CD4-positive, alpha-beta T cell (primary cell): ENCODE data around the gene KLHL2. TPM values are rescaled to one million over a fixed set of nuclear protein-coding genes. Genes with fewer than 3 reads are reported as not detected.

Experiments used
- ATAC-seq: fragments of 200-7000 bp; cut with Tn5 transposase; one replicate; pipeline ENCODE4 v1.10.0; 2022; ENCODE audit warnings: mild to moderate bottlenecking; ENCODE audit not compliant: poor library complexity
- CTCF ChIA-PET: fragments of 350-600 bp; sonication (Branson Sonifier 250); formaldehyde crosslinking; loops from one replicate; lab custom pipeline; 2021; ENCODE audit warnings: antibody characterized with exemption, inconsistent platforms; lab: Charles Lee
- POLR2A ChIA-PET: fragments of 350-600 bp; sonication (Branson Sonifier 250); formaldehyde crosslinking; loops from one replicate; lab custom pipeline; 2021; ENCODE audit warnings: antibody characterized with exemption, inconsistent platforms; lab: Charles Lee
- DNase-seq, 14 experiments: peaks; one replicate each; pipeline ENCODE4 v3.0.0-alpha.2; 2013 to 2020; ENCODE audit warnings: mixed read lengths in 2 of 14
- H3K27ac ChIP-seq, 2 donors: one replicate each; pipeline versions ENCODE4 v1.5.1 to v1.7.0; 2013; ENCODE audit warnings: low read length in 2 of 2, low read depth in 1 of 2, mild to moderate bottlenecking in 1 of 2
- H3K27me3 ChIP-seq, 2 experiments: 1 replicate in 1 of 2; 2 replicates in 1 of 2; pipeline versions ENCODE4 v1.6.1 to v1.7.0; 2013; ENCODE audit warnings: low read length in 2 of 2, control low read depth in 1 of 2, mild to moderate bottlenecking in 1 of 2, moderate library complexity in 1 of 2; ENCODE audit not compliant: insufficient read depth in 2 of 2, control insufficient read depth in 1 of 2
- H3K36me3 ChIP-seq: one replicate; pipeline ENCODE4 v1.6.1; 2013; ENCODE audit warnings: low read length, control low read depth; ENCODE audit not compliant: insufficient read depth
- H3K4me1 ChIP-seq: one replicate; pipeline ENCODE4 v1.6.1; 2013; ENCODE audit warnings: low read length, control low read depth; ENCODE audit not compliant: insufficient read depth
- H3K4me3 ChIP-seq: one replicate; pipeline ENCODE4 v1.5.1; 2013; ENCODE audit warnings: mild to moderate bottlenecking, low read length, moderate library complexity
- H3K9me3 ChIP-seq, 2 experiments: 1 replicate in 1 of 2; 2 replicates in 1 of 2; pipeline versions ENCODE4 v1.6.1 to v1.7.0; 2013; ENCODE audit warnings: low read length in 2 of 2, mild to moderate bottlenecking in 2 of 2, control low read depth in 1 of 2, moderate library complexity in 1 of 2; ENCODE audit not compliant: control insufficient read depth in 1 of 2, insufficient read depth in 1 of 2
- H3K27ac Mint-ChIP-seq: one replicate; pipeline ENCODE4 v1.8.0; 2020; ENCODE audit warnings: mixed read lengths
- H3K27me3 Mint-ChIP-seq: one replicate; pipeline ENCODE4 v1.8.0; 2021; ENCODE audit warnings: mixed read lengths
- H3K36me3 Mint-ChIP-seq: one replicate; pipeline ENCODE4 v1.8.0; 2021; ENCODE audit warnings: low read depth, mixed read lengths
- H3K4me1 Mint-ChIP-seq: one replicate; pipeline ENCODE4 v1.8.0; 2021; ENCODE audit warnings: low read depth, mixed read lengths
- H3K4me3 Mint-ChIP-seq: one replicate; pipeline ENCODE4 v1.8.0; 2020; ENCODE audit warnings: mild to moderate bottlenecking, mixed read lengths
- H3K9me3 Mint-ChIP-seq: one replicate; pipeline ENCODE4 v1.8.0; 2020; ENCODE audit warnings: mixed read lengths
- CTCF ChIP-seq: fragments of 200-600 bp; IDR thresholded peaks from one replicate; pipeline ENCODE4 v1.8.0; 2022; ENCODE audit warnings: antibody characterized with exemption, mild to moderate bottlenecking
- intact Hi-C, 2 experiments: fragments of 100-400 bp; cut with DNase I in 1 of 2; cut with micrococcal nuclease in 1 of 2; formaldehyde crosslinking; loops; one replicate each; pipeline versions ENCODE4 v1.15.1 to v1.9.0; 2023 to 2025; cut with DNase I, micrococcal nuclease
- total RNA-seq, 174 experiments: library from RNA in 2 of 174; stranded (reverse) in 2 of 174; gene quantifications; one replicate each; pipeline ENCODE4 v1.2.3 and lab custom pipeline; 2021 to 2026

Gene KLHL2
- total RNA-seq, 2 experiments from 2014 or later = 19.9 to 20.0 TPM

- Mint-ChIP-seq H3K4me3 (no peak overlapping the region), H3K27me3 (no peaks in the 10 kb centered on the region), H3K36me3 (peaks cover 3% of the 10 kb centered on the region), H3K9me3 (no peaks in the 10 kb centered on the region), H3K27ac (no peak overlapping the region), H3K4me1 (peaks cover 46% of the 10 kb centered on the region)
- Histone ChIP-seq H3K4me3 (no peak overlapping the region), H3K9me3 (no peaks in the 10 kb centered on the region), H3K27me3 (no peaks in the 10 kb centered on the region), H3K36me3 (no peaks in the 10 kb centered on the region), H3K4me1 (no peaks in the 10 kb centered on the region), H3K27ac (no peak overlapping the region)
- DNase-seq = no peak
- POLR2A ChIA-PET = no interaction called here
- TF ChIP-seq CTCF = no peak
- CTCF ChIA-PET = interaction anchor here (0.7 kb wide), 1 partner anchor 95 kb away, joined by 3 read pairs; no protein-coding TSS in a partner anchor
- no peak for ATAC-seq
- intact Hi-C loops = no loop called here
Observed at GRCh38 chr4:165289423-165289785, 82.0 kb downstream of the KLHL2 start.

- Mint-ChIP-seq H3K27me3 (no peaks in the 10 kb centered on the region), H3K36me3 (peaks cover 29% of the 10 kb centered on the region), H3K4me1 (peaks cover 39% of the 10 kb centered on the region), H3K4me3 (no peak overlapping the region), H3K9me3 (no peaks in the 10 kb centered on the region), H3K27ac (no peak overlapping the region)
- CTCF ChIA-PET = no interaction called here
- POLR2A ChIA-PET = interaction anchor here (1.5 kb wide), 1 partner anchor 34 kb away, joined by 3 read pairs; the partner anchor contains the start of gene MSMO1
- Histone ChIP-seq H3K4me1 (no peaks in the 10 kb centered on the region), H3K27me3 (no peaks in the 10 kb centered on the region), H3K9me3 (no peaks in the 10 kb centered on the region), H3K36me3 (peaks cover 14% of the 10 kb centered on the region), H3K27ac (no peak overlapping the region), H3K4me3 (no peak overlapping the region)
- no peak for TF ChIP-seq CTCF
- DNase-seq = no peak
- no peak for ATAC-seq
- intact Hi-C loops = no loop called here
Observed at GRCh38 chr4:165293061-165293460, 85.7 kb downstream of the KLHL2 start.

- peaks cover 29% of the 10 kb centered on the region for H3K4me1 Mint-ChIP-seq
- no peaks in the 10 kb centered on the region for H3K9me3 Mint-ChIP-seq
- peaks cover 16% of the 10 kb centered on the region for H3K36me3 ChIP-seq
- no peaks in the 10 kb centered on the region for H3K9me3 ChIP-seq
- peak overlapping the region; percentile 71 for H3K27ac Mint-ChIP-seq
- no peaks in the 10 kb centered on the region for H3K27me3 ChIP-seq
- no peaks in the 10 kb centered on the region for H3K27me3 Mint-ChIP-seq
- ChIA-PET CTCF (no interaction called here), POLR2A (interaction anchor here (0.9 kb wide), 1 partner anchor 36 kb away, joined by 3 read pairs; no protein-coding TSS in a partner anchor)
- H3K27ac ChIP-seq = no peak overlapping the region
- DNase-seq = no peak
- H3K36me3 Mint-ChIP-seq = peaks cover 39% of the 10 kb centered on the region
- ATAC-seq = no peak
- no peaks in the 10 kb centered on the region for H3K4me1 ChIP-seq
- TF ChIP-seq CTCF = no peak
- no peak overlapping the region for H3K4me3 ChIP-seq
- peak overlapping the region; percentile 14 for H3K4me3 Mint-ChIP-seq
- intact Hi-C loops = no loop called here
Observed at GRCh38 chr4:165293927-165294649, 86.7 kb downstream of the KLHL2 start.
